Measurements from ENCODE around the gene PBX2.

Gene PBX2, protein sequence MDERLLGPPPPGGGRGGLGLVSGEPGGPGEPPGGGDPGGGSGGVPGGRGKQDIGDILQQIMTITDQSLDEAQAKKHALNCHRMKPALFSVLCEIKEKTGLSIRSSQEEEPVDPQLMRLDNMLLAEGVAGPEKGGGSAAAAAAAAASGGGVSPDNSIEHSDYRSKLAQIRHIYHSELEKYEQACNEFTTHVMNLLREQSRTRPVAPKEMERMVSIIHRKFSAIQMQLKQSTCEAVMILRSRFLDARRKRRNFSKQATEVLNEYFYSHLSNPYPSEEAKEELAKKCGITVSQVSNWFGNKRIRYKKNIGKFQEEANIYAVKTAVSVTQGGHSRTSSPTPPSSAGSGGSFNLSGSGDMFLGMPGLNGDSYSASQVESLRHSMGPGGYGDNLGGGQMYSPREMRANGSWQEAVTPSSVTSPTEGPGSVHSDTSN

DNA sequence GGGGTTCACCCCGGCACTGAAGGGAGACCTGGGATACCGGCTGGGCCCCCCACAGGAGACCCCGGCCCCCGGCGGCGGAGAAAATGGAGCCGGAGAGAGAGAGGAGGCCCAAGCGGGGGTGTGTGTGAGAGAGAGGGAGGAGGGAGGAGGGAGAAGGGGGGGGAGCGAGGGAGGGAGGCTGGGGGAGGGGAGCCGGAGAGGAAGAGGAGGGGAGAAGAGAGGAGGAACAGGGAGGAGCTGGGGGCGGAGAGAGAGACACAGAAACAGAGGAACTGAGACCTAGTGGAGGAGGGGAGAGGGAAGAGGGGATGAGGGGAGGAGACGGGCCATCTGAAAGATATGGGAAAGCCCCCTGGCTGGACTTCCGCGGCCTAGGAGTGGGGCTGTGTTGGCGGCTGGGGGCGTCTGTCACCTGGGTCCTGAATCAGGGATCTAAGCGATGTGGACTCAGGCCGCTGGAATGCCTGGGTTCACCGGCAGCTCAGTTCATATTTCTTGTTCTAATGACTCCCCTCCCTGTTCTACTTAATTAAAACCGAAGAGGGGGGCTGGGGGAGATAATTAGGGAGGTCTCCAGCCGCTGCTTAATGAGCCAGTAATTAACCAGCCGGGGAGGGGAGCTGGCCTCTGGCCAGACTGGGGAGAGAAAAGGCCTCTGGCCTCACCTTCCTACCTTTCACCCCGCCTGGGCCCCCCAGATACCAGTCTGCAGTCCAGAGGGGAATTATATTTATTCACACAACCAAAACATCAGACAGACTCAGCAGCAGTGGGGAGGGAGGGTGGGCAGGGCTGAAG is at the start of gene PBX2:
TSS of gene PBX2 (minus strand) at position 149 of the 798 bp plus-strand sequence. CDS start 287 bp downstream, outside the sequence.
- Histone ChIP-seq H3K4me2 (ENCODE audit: insufficient read depth, low read length) (peak within 1 kb of the TSS; percentile 93), H3K4me1 (ENCODE audit: insufficient read depth, low read length) (peaks cover 78% of the 10 kb centered on the region), H3K27me3 (ENCODE audit: insufficient read depth, low read length, poor library complexity) (no peaks in the 10 kb centered on the region), H3K9me3 (ENCODE audit: insufficient read depth, low read length, severe bottlenecking) (no peaks in the 10 kb centered on the region), H3K36me3 (ENCODE audit: insufficient read depth, low read length) (peaks cover 40% of the 10 kb centered on the region), H3K4me3 (ENCODE audit: low read depth in 1 of 2, low read length in 2 of 2) (peak within 1 kb of the TSS; percentile 70 to 86; a peak in 3 of 4 replicates), H2AFZ (ENCODE audit: low read depth, low read length) (peak within 1 kb of the TSS; percentile 40; the same call in 1 of the 2 replicates), H4K20me1 (ENCODE audit: insufficient read depth, low read length) (no peaks in the 10 kb centered on the region), H3K27ac (ENCODE audit: low read length) (peak within 1 kb of the TSS; percentile 96), H3K79me2 (ENCODE audit: insufficient read depth, low read length) (peaks cover 76% of the 10 kb centered on the region), H3K9ac (ENCODE audit: low read depth, low read length) (peak within 1 kb of the TSS; percentile 78)
- ATAC-seq (ENCODE audit: insufficient read depth, low read depth) (peak; percentile 75), DNase-seq (peak; percentile 95)
- TF ChIP-seq, protein P1, sequence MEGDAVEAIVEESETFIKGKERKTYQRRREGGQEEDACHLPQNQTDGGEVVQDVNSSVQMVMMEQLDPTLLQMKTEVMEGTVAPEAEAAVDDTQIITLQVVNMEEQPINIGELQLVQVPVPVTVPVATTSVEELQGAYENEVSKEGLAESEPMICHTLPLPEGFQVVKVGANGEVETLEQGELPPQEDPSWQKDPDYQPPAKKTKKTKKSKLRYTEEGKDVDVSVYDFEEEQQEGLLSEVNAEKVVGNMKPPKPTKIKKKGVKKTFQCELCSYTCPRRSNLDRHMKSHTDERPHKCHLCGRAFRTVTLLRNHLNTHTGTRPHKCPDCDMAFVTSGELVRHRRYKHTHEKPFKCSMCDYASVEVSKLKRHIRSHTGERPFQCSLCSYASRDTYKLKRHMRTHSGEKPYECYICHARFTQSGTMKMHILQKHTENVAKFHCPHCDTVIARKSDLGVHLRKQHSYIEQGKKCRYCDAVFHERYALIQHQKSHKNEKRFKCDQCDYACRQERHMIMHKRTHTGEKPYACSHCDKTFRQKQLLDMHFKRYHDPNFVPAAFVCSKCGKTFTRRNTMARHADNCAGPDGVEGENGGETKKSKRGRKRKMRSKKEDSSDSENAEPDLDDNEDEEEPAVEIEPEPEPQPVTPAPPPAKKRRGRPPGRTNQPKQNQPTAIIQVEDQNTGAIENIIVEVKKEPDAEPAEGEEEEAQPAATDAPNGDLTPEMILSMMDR (IDR thresholded peaks at IDR 0.05; ENCODE audit: borderline replicate concordance, extremely low read depth, low read length, poor library complexity, severe bottlenecking) = no peak
- no peak for TF ChIP-seq EZH2 (IDR thresholded peaks at IDR 0.05; ENCODE audit: borderline replicate concordance, low read depth, low read length, severe bottlenecking)

DNA sequence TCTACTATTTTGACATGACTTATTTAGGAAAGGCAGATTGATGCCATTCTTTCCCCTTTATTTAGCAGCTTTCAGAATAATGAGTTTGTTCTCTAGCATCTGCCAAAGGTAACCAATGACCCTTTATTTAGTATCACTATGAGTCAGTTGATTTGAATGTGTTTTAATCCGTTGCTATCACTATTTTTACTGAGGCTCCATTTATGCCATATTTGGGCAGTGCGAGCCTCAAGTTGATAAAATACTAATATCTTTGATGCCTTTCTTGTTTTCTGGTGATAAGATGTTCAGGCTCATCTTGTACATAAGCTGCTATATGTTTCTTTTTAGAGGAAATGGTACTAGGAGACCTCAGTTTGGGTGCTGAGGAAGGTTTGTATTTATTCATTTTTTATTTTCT is 49.5 kb upstream of the PBX2 start:
- ATAC-seq (ENCODE audit: insufficient read depth, low read depth) = no peak
- DNase-seq = no peak
- H3K79me2 ChIP-seq (ENCODE audit: insufficient read depth, low read length) = no peaks in the 10 kb centered on the region
- H3K27ac ChIP-seq (ENCODE audit: low read length) = no peak overlapping the region
- H3K9me3 ChIP-seq (ENCODE audit: insufficient read depth, low read length, severe bottlenecking) = no peaks in the 10 kb centered on the region
- no peaks in the 10 kb centered on the region for H3K36me3 ChIP-seq (ENCODE audit: insufficient read depth, low read length)
- TF ChIP-seq EZH2 (IDR thresholded peaks at IDR 0.05; ENCODE audit: borderline replicate concordance, low read depth, low read length, severe bottlenecking) = no peak
- TF ChIP-seq, protein P1 (IDR thresholded peaks at IDR 0.05; ENCODE audit: borderline replicate concordance, extremely low read depth, low read length, poor library complexity, severe bottlenecking) = no peak
- no peaks in the 10 kb centered on the region for H4K20me1 ChIP-seq (ENCODE audit: insufficient read depth, low read length)
- no peak overlapping the region for H3K9ac ChIP-seq (ENCODE audit: low read depth, low read length)
- H3K4me3 ChIP-seq (ENCODE audit: low read depth in 1 of 2, low read length in 2 of 2) = no peak overlapping the region
- H2AFZ ChIP-seq (ENCODE audit: low read depth, low read length) = no peak overlapping the region
- no peaks in the 10 kb centered on the region for H3K4me1 ChIP-seq (ENCODE audit: insufficient read depth, low read length)
- peaks cover 10% of the 10 kb centered on the region for H3K27me3 ChIP-seq (ENCODE audit: insufficient read depth, low read length, poor library complexity)
- no peak overlapping the region for H3K4me2 ChIP-seq (ENCODE audit: insufficient read depth, low read length)

DNA sequence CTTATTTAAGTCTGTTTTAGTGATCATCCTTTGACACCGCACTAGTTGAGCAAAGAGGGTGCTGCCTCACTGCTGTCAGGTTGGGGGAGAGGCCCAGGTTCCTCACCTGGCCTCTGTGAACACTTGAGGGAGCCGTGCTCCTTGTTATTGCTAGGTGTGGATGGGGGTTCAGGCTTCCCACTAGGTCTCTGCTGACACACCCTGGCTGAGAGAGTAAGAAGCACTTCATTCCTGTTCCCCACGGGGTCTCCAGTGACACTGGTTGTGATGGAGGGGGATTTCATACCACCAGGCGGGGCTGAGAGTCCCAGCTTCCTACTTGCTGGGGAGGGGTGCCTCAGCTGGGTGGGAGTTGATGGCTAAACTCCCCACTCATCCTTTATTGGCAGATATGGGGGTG is 44.9 kb upstream of the PBX2 start:
- Histone ChIP-seq H3K4me1 (ENCODE audit: insufficient read depth, low read length) (no peaks in the 10 kb centered on the region), H3K4me2 (ENCODE audit: insufficient read depth, low read length) (no peak overlapping the region), H3K27ac (ENCODE audit: low read length) (no peak overlapping the region), H3K36me3 (ENCODE audit: insufficient read depth, low read length) (no peaks in the 10 kb centered on the region), H3K79me2 (ENCODE audit: insufficient read depth, low read length) (no peaks in the 10 kb centered on the region), H3K27me3 (ENCODE audit: insufficient read depth, low read length, poor library complexity) (no peaks in the 10 kb centered on the region), H3K9ac (ENCODE audit: low read depth, low read length) (no peak overlapping the region), H4K20me1 (ENCODE audit: insufficient read depth, low read length) (no peaks in the 10 kb centered on the region), H3K9me3 (ENCODE audit: insufficient read depth, low read length, severe bottlenecking) (no peaks in the 10 kb centered on the region), H3K4me3 (ENCODE audit: low read depth in 1 of 2, low read length in 2 of 2) (no peak overlapping the region), H2AFZ (ENCODE audit: low read depth, low read length) (no peak overlapping the region)
- DNase-seq (no peak), ATAC-seq (ENCODE audit: insufficient read depth, low read depth) (no peak)
- TF ChIP-seq, protein P1 (IDR thresholded peaks at IDR 0.05; ENCODE audit: borderline replicate concordance, extremely low read depth, low read length, poor library complexity, severe bottlenecking) = peak; percentile 24
- no peak for TF ChIP-seq EZH2 (IDR thresholded peaks at IDR 0.05; ENCODE audit: borderline replicate concordance, low read depth, low read length, severe bottlenecking)

All from DND-41 (cell line).